Calu3 (cell line): ENCODE results near the gene TEX9. TPM values are rescaled to one million over a fixed set of nuclear protein-coding genes. Genes with fewer than 3 reads are reported as not detected.

ENCODE experiments used
- BruUV-seq: library from RNA; stranded (reverse); fragments of 400-500 nt; replicated peaks from 2 replicates; lab custom pipeline; 2021; lab: Mats Ljungman, UMichigan
- CTCF ChIA-PET: fragments of 300-600 bp; sonication (Branson Sonifier 250); formaldehyde crosslinking; loops from one replicate; lab custom pipeline; 2022; ENCODE audit warnings: antibody characterized with exemption; lab: Charles Lee
- DNase-seq: peaks from one replicate; pipeline ENCODE4 v3.0.0; 2022
- H3K27ac Mint-ChIP-seq: one replicate; pipeline ENCODE4 v1.8.0; 2022; ENCODE audit warnings: mixed read lengths; ENCODE audit not compliant: unreplicated experiment
- H3K27me3 Mint-ChIP-seq: one replicate; pipeline ENCODE4 v1.8.0; 2022; ENCODE audit warnings: mixed read lengths; ENCODE audit not compliant: unreplicated experiment
- H3K36me3 Mint-ChIP-seq: one replicate; pipeline ENCODE4 v1.8.0; 2022; ENCODE audit warnings: mild to moderate bottlenecking, moderate library complexity, mixed read lengths; ENCODE audit not compliant: insufficient read depth, unreplicated experiment
- H3K4me1 Mint-ChIP-seq: one replicate; pipeline ENCODE4 v1.8.0; 2022; ENCODE audit warnings: mild to moderate bottlenecking, low read depth, mixed read lengths; ENCODE audit not compliant: unreplicated experiment
- H3K4me3 Mint-ChIP-seq: one replicate; pipeline ENCODE4 v1.8.0; 2022; ENCODE audit warnings: mild to moderate bottlenecking, low read depth, moderate library complexity, mixed read lengths; ENCODE audit not compliant: unreplicated experiment
- H3K9me3 Mint-ChIP-seq: one replicate; pipeline ENCODE4 v1.8.0; 2022; ENCODE audit warnings: low read depth, mixed read lengths; ENCODE audit not compliant: unreplicated experiment
- intact Hi-C: fragments of 100-400 bp; cut with micrococcal nuclease; formaldehyde crosslinking; loops from one replicate; pipeline ENCODE4 v1.10.0; 2022; ENCODE audit not compliant: unreplicated experiment
- total RNA-seq: library from RNA; stranded (reverse); gene quantifications from 2 replicates; pipeline ENCODE4 v1.2.3, GENCODE V29; 2022
- TF ChIP-seq, protein P1 (sequence below): fragments of 200-600 bp; IDR thresholded peaks from one replicate; pipeline ENCODE4 v1.8.0; 2022; ENCODE audit warnings: antibody characterized with exemption; ENCODE audit not compliant: unreplicated experiment

The TEX9 gene
- total RNA-seq, 1 experiment from 2014 or later = 13.3 TPM

DNA sequence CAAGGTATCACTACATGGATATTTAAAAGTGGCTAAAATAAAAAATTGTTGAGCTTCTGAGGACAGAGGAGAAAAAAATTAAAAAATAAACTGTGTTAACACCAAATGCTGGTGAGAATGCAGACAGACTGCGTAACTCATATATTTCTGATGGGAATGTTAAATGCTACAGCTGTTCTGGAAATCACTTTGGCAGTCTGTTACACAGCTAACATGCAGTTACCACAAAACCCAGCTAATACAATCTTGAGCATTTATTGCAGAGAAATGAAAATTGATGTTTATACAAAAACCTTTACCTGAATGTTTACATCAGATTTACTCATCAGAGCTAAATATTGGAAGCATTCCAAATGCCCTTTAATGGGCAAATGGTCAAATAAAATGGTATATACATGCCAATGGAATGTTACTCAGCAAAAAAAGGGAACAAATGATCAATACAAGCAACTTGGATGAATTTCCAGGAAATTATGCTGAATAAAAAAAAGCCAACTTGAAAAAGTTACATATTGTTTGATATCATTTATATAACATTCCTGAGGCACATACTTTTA is 75.1 kb downstream of the TEX9 start:
- TF ChIP-seq, protein P1, sequence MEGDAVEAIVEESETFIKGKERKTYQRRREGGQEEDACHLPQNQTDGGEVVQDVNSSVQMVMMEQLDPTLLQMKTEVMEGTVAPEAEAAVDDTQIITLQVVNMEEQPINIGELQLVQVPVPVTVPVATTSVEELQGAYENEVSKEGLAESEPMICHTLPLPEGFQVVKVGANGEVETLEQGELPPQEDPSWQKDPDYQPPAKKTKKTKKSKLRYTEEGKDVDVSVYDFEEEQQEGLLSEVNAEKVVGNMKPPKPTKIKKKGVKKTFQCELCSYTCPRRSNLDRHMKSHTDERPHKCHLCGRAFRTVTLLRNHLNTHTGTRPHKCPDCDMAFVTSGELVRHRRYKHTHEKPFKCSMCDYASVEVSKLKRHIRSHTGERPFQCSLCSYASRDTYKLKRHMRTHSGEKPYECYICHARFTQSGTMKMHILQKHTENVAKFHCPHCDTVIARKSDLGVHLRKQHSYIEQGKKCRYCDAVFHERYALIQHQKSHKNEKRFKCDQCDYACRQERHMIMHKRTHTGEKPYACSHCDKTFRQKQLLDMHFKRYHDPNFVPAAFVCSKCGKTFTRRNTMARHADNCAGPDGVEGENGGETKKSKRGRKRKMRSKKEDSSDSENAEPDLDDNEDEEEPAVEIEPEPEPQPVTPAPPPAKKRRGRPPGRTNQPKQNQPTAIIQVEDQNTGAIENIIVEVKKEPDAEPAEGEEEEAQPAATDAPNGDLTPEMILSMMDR = no peak
- H3K27me3 Mint-ChIP-seq = no peaks in the 10 kb centered on the region
- H3K36me3 Mint-ChIP-seq = peaks cover 4% of the 10 kb centered on the region
- no peak overlapping the region for H3K4me3 Mint-ChIP-seq
- intact Hi-C loops = no loop called here
- peaks cover 3% of the 10 kb centered on the region for H3K9me3 Mint-ChIP-seq
- no TSS peak for BruUV-seq
- DNase-seq = no peak
- CTCF ChIA-PET = interaction anchor here (0.7 to 1.9 kb wide), 2 partner anchors 11 to 196 kb away, joined by 3 to 6 read pairs; no protein-coding TSS in a partner anchor
- no peak overlapping the region for H3K27ac Mint-ChIP-seq
- peaks cover 10% of the 10 kb centered on the region for H3K4me1 Mint-ChIP-seq

DNA sequence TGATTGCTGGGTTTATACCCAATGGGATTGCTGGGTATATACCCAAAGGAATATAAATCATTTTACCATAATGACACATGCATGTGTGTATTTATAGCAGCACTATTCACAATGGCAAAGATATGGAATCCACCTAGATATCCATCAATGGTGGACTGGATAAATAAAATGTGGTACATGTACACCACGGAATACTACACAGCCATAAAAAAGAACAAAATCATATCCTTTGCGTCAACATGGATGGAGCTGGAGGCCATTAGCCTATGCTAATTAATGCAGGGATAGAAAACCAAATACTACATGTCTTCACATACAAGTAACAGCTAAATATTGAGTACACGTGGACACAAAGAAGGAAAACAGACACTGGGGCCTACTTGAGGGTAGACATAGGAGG is 77.1 kb downstream of the TEX9 start:
- Mint-ChIP-seq H3K4me1 (peaks cover 10% of the 10 kb centered on the region), H3K27ac (no peak overlapping the region), H3K4me3 (no peak overlapping the region), H3K27me3 (no peaks in the 10 kb centered on the region), H3K9me3 (peaks cover 3% of the 10 kb centered on the region), H3K36me3 (no peaks in the 10 kb centered on the region)
- intact Hi-C loops = no loop called here
- DNase-seq = no peak
- CTCF ChIA-PET = no interaction called here
- no TSS peak for BruUV-seq
- TF ChIP-seq, protein P1 = no peak

DNA sequence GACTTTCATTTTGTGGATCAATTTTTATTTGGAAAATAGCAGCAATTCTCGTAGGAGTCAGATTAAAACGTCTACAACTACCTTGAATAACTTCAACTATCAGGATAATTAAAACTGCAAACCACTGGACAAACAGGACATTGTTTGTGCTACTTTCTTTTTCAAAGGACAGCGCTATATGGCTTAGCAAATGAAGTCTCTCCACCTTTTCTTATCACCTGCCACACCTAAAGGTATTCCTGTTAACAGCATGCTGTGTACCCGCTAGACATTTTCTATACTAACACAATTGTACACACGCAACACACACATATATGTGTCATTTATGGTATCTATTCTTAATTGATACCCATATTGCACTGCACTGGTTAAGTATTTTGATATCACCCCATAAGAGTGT is 80.5 kb downstream of the TEX9 start:
- Mint-ChIP-seq H3K27ac (no peak overlapping the region), H3K36me3 (no peaks in the 10 kb centered on the region), H3K4me3 (no peak overlapping the region), H3K9me3 (no peaks in the 10 kb centered on the region), H3K27me3 (no peaks in the 10 kb centered on the region), H3K4me1 (no peaks in the 10 kb centered on the region)
- intact Hi-C loops = no loop called here
- TF ChIP-seq, protein P1 = no peak
- CTCF ChIA-PET = no interaction called here
- BruUV-seq = no TSS peak
- no peak for DNase-seq

DNA sequence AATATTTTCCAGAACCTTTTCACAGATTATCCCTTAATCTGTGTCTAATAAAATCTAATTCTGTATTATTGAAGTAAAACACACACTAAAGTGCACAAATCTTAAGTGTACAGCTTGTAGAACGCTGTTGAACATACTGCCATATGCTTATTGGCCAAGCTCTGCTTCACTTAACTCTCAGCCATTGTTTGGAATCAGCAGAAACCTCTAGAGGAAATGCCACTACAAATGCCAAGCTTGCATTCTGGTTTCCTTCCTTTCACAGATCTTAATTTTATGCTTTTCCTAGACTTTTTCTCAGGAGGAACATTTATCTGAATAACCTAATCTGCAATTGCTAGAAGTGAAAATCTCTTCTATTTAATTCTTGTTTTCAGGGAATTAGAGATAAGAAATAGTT is 89.6 kb downstream of the TEX9 start:
- intact Hi-C loops = no loop called here
- CTCF ChIA-PET = no interaction called here
- no TSS peak for BruUV-seq
- H3K4me1 Mint-ChIP-seq = no peaks in the 10 kb centered on the region
- TF ChIP-seq, protein P1 = no peak
- DNase-seq = no peak
- no peak overlapping the region for H3K27ac Mint-ChIP-seq
- no peaks in the 10 kb centered on the region for H3K9me3 Mint-ChIP-seq
- peaks cover 7% of the 10 kb centered on the region for H3K36me3 Mint-ChIP-seq
- H3K27me3 Mint-ChIP-seq = no peaks in the 10 kb centered on the region
- no peak overlapping the region for H3K4me3 Mint-ChIP-seq
